H9 (cell line): Measurements from ENCODE around the gene TRAF7. TPM values are rescaled to one million over a fixed set of nuclear protein-coding genes. Genes with fewer than 3 reads are reported as not detected.

Experiments
- DNase-seq: peaks from one replicate; pipeline ENCODE4 v3.0.0-alpha.2; 2017
- H2AFZ ChIP-seq: one replicate; pipeline ENCODE4 v1.6.1; 2013; ENCODE audit warnings: mild to moderate bottlenecking, low read length, control low read depth, moderate library complexity
- H2AK5ac ChIP-seq: 2 replicates; pipeline ENCODE4 v1.6.1; 2013; ENCODE audit warnings: low read length, control low read depth, mixed read lengths; ENCODE audit not compliant: insufficient read length
- H2BK120ac ChIP-seq: one replicate; pipeline ENCODE4 v1.6.1; 2013; ENCODE audit warnings: low read depth, mild to moderate bottlenecking, low read length, control low read depth, inconsistent platforms; ENCODE audit not compliant: poor library complexity, severe bottlenecking
- H2BK12ac ChIP-seq: 2 replicates; pipeline ENCODE4 v1.6.1; 2013; ENCODE audit warnings: low read length, control low read depth, mixed read lengths, low read depth; ENCODE audit not compliant: insufficient read length
- H2BK15ac ChIP-seq: 2 replicates; pipeline ENCODE4 v1.6.1; 2013; ENCODE audit warnings: low read depth, low read length, control low read depth
- H2BK20ac ChIP-seq: one replicate; pipeline ENCODE4 v1.6.1; 2013; ENCODE audit warnings: low read depth, mild to moderate bottlenecking, low read length, control low read depth, inconsistent platforms; ENCODE audit not compliant: poor library complexity, severe bottlenecking
- H2BK5ac ChIP-seq: 2 replicates; pipeline ENCODE4 v1.6.1; 2013; ENCODE audit warnings: low read length, control low read depth, mixed read lengths; ENCODE audit not compliant: insufficient read length
- H3K14ac ChIP-seq: 2 replicates; pipeline ENCODE4 v1.6.1; 2013; ENCODE audit warnings: low read length, control low read depth; ENCODE audit not compliant: insufficient read depth
- H3K18ac ChIP-seq: 2 replicates; pipeline ENCODE4 v1.6.1; 2013; ENCODE audit warnings: low read depth, mild to moderate bottlenecking, mixed read lengths, low read length, control low read depth; ENCODE audit not compliant: insufficient read length
- H3K23ac ChIP-seq: 2 replicates; pipeline ENCODE4 v1.6.1; 2013; ENCODE audit warnings: low read length, control low read depth, mixed read lengths, low read depth; ENCODE audit not compliant: insufficient read length
- H3K23me2 ChIP-seq: 2 replicates; pipeline ENCODE4 v1.6.1; 2013; ENCODE audit warnings: low read depth, mild to moderate bottlenecking, mixed read lengths, low read length, control low read depth; ENCODE audit not compliant: insufficient read length, poor library complexity, severe bottlenecking
- H3K27ac ChIP-seq: 2 replicates; pipeline ENCODE4 v1.5.1; 2013; ENCODE audit warnings: low read length, control low read depth, mixed read lengths, low read depth; ENCODE audit not compliant: insufficient read length
- H3K27me3 ChIP-seq: 2 replicates; pipeline ENCODE4 v1.6.1; 2013; ENCODE audit warnings: low read length, control low read depth, inconsistent platforms; ENCODE audit not compliant: insufficient read depth
- H3K4ac ChIP-seq: 2 replicates; pipeline ENCODE4 v1.6.1; 2013; ENCODE audit warnings: low read depth, mild to moderate bottlenecking, control low read depth, inconsistent platforms, low read length, moderate library complexity
- H3K4me1 ChIP-seq: 2 replicates; pipeline ENCODE4 v1.6.1; 2013; ENCODE audit warnings: low read length, control low read depth, inconsistent platforms; ENCODE audit not compliant: insufficient read depth
- H3K4me2 ChIP-seq: 2 replicates; pipeline ENCODE4 v1.6.1; 2013; ENCODE audit warnings: low read length, control low read depth, mixed read lengths; ENCODE audit not compliant: insufficient read length, insufficient read depth
- H3K56ac ChIP-seq: 2 replicates; pipeline ENCODE4 v1.6.1; 2013; ENCODE audit warnings: low read depth, mild to moderate bottlenecking, mixed read lengths, low read length, control low read depth; ENCODE audit not compliant: insufficient read length
- H3K79me1 ChIP-seq: 2 replicates; pipeline ENCODE4 v1.6.1; 2013; ENCODE audit warnings: low read depth, mild to moderate bottlenecking, moderate library complexity, low read length, control low read depth, inconsistent platforms; ENCODE audit not compliant: insufficient read depth, poor library complexity, severe bottlenecking
- H3K79me2 ChIP-seq: 2 replicates; pipeline ENCODE4 v1.6.1; 2013; ENCODE audit warnings: low read length, control low read depth, inconsistent platforms; ENCODE audit not compliant: insufficient read depth
- H3K9ac ChIP-seq: 2 replicates; pipeline ENCODE4 v1.6.1; 2013; ENCODE audit warnings: low read length, control low read depth, mixed read lengths; ENCODE audit not compliant: insufficient read length; ENCODE audit errors: extremely low read depth
- H3K9me3 ChIP-seq: one replicate; pipeline ENCODE4 v1.6.1; 2013; ENCODE audit warnings: low read depth, low read length, inconsistent platforms; ENCODE audit not compliant: control insufficient read depth
- H3T11ph ChIP-seq: one replicate; pipeline ENCODE4 v1.6.1; 2013; ENCODE audit warnings: mild to moderate bottlenecking, low read length, control low read depth, inconsistent platforms
- H4K20me1 ChIP-seq: one replicate; pipeline ENCODE4 v1.6.1; 2013; ENCODE audit not compliant: control insufficient read depth, insufficient read length, insufficient read depth
- H4K5ac ChIP-seq: 2 replicates; pipeline ENCODE4 v1.6.1; 2013; ENCODE audit warnings: low read depth, mild to moderate bottlenecking, mixed read lengths, low read length, control low read depth; ENCODE audit not compliant: insufficient read length
- H4K8ac ChIP-seq: replicated peaks from 2 replicates; pipeline ENCODE4 v1.6.1; 2013; ENCODE audit warnings: low read length, control low read depth, mixed read lengths, low read depth; ENCODE audit not compliant: insufficient read length
- H4K91ac ChIP-seq: 2 replicates; pipeline ENCODE4 v1.6.1; 2013; ENCODE audit warnings: low read depth, mild to moderate bottlenecking, moderate library complexity, mixed read lengths, low read length, control low read depth; ENCODE audit not compliant: insufficient read length
- H3K27ac Mint-ChIP-seq, 3 experiments: 2 replicates in 2 of 3; 3 replicates in 1 of 3; pipeline ENCODE4 v1.8.0; 2020 to 2021; ENCODE audit warnings: mixed read lengths in 3 of 3, mild to moderate bottlenecking in 1 of 3, moderate library complexity in 1 of 3
- H3K27me3 Mint-ChIP-seq: 2 replicates; pipeline ENCODE4 v1.8.0; 2021; ENCODE audit warnings: low read depth, mild to moderate bottlenecking, moderate library complexity, mixed read lengths
- H3K36me3 Mint-ChIP-seq, 3 experiments: 2 replicates in 2 of 3; 3 replicates in 1 of 3; pipeline ENCODE4 v1.8.0; 2020 to 2021; ENCODE audit warnings: low read depth in 3 of 3, mixed read lengths in 3 of 3; ENCODE audit not compliant: insufficient read depth in 1 of 3
- H3K4me1 Mint-ChIP-seq, 2 experiments: 2 replicates each; pipeline ENCODE4 v1.8.0; 2020; ENCODE audit warnings: mixed read lengths in 2 of 2
- H3K4me3 Mint-ChIP-seq, 2 experiments: 2 replicates in 1 of 2; 3 replicates in 1 of 2; pipeline ENCODE4 v1.8.0; 2020 to 2021; ENCODE audit warnings: mild to moderate bottlenecking in 2 of 2, mixed read lengths in 2 of 2, moderate library complexity in 1 of 2
- H3K9me3 Mint-ChIP-seq, 2 experiments: 2 replicates in 1 of 2; 3 replicates in 1 of 2; pipeline ENCODE4 v1.8.0; 2020; ENCODE audit warnings: mild to moderate bottlenecking in 2 of 2, mixed read lengths in 2 of 2, moderate library complexity in 1 of 2
- WGBS: extraction: QIAGEN DNeasy Blood & Tissue Kit; methylation state at CpG from one replicate; pipeline ENCODE4 v1.1.7; 2013; ENCODE audit warnings: missing lambda C conversion rate, low lambda C conversion rate, mixed read lengths; ENCODE audit not compliant: insufficient read length; ENCODE audit errors: extremely low coverage; 5-methylcytosine and 5-hydroxymethylcytosine counted together
- total RNA-seq: library from RNA; stranded (reverse); gene quantifications from 2 replicates; pipeline ENCODE4 v1.2.1, GENCODE V29; 2021
- TF ChIP-seq, protein P1 (sequence below): fragments of 200-600 bp; sonication (generic); conservative IDR thresholded peaks from 3 replicates; pipeline ENCODE4 v1.8.0; 2021; ENCODE audit warnings: antibody characterized with exemption, mild to moderate bottlenecking

TRAF7 gene
- total RNA-seq, 1 experiment from 2014 or later = 108 TPM

GRCh38 chr16:2199621-2200139 lies 44.1 kb downstream of the TRAF7 start:
- TF ChIP-seq, protein P1, sequence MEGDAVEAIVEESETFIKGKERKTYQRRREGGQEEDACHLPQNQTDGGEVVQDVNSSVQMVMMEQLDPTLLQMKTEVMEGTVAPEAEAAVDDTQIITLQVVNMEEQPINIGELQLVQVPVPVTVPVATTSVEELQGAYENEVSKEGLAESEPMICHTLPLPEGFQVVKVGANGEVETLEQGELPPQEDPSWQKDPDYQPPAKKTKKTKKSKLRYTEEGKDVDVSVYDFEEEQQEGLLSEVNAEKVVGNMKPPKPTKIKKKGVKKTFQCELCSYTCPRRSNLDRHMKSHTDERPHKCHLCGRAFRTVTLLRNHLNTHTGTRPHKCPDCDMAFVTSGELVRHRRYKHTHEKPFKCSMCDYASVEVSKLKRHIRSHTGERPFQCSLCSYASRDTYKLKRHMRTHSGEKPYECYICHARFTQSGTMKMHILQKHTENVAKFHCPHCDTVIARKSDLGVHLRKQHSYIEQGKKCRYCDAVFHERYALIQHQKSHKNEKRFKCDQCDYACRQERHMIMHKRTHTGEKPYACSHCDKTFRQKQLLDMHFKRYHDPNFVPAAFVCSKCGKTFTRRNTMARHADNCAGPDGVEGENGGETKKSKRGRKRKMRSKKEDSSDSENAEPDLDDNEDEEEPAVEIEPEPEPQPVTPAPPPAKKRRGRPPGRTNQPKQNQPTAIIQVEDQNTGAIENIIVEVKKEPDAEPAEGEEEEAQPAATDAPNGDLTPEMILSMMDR = no peak
- no peaks in the 10 kb centered on the region for H4K20me1 ChIP-seq
- H2BK5ac ChIP-seq = no peak overlapping the region
- no peak overlapping the region for H3K27ac ChIP-seq
- Mint-ChIP-seq H3K4me3 (no peak overlapping the region), H3K36me3 (no peaks in the 10 kb centered on the region), H3K27ac (no peak overlapping the region), H3K27me3 (peaks cover 67% of the 10 kb centered on the region), H3K9me3 (peaks cover 0 to 9% of the 10 kb centered on the region in 2 experiments; a peak in 1 of 5 replicates), H3K4me1 (peaks cover 7 to 8% of the 10 kb centered on the region in 2 experiments; a peak in 3 of 4 replicates)
- no peak overlapping the region for H3K23ac ChIP-seq
- H3K56ac ChIP-seq = no peak overlapping the region
- no peak overlapping the region for H2BK15ac ChIP-seq
- no peaks in the 10 kb centered on the region for H3K4me1 ChIP-seq
- no peak overlapping the region for H4K8ac ChIP-seq
- H3K14ac ChIP-seq = no peak overlapping the region
- peaks cover 8% of the 10 kb centered on the region for H3K23me2 ChIP-seq
- no peak overlapping the region for H2BK12ac ChIP-seq
- no peak overlapping the region for H3K18ac ChIP-seq
- H2BK20ac ChIP-seq = no peak overlapping the region
- H2AFZ ChIP-seq = no peak overlapping the region
- no peak overlapping the region for H3T11ph ChIP-seq
- no peaks in the 10 kb centered on the region for H3K79me2 ChIP-seq
- H3K9me3 ChIP-seq = no peaks in the 10 kb centered on the region
- no peak overlapping the region for H4K5ac ChIP-seq
- no peak overlapping the region for H4K91ac ChIP-seq
- DNase-seq = no peak
- no peak overlapping the region for H3K9ac ChIP-seq
- WGBS = no CpG with 5 or more reads among the region's 14 CpGs
- H3K79me1 ChIP-seq = no peaks in the 10 kb centered on the region
- no peak overlapping the region for H3K4ac ChIP-seq
- H2AK5ac ChIP-seq = no peak overlapping the region
- peaks cover 8% of the 10 kb centered on the region; the same call in 1 of the 2 replicates for H3K27me3 ChIP-seq
- H3K4me2 ChIP-seq = no peak overlapping the region
- no peak overlapping the region for H2BK120ac ChIP-seq
